ENCODE data around the gene CPAMD8.
"Not testable (repeated sequence)": the region's sequence is repeated elsewhere in the genome, so short reads cannot be mapped to it uniquely, and the experiment has no call there.

Gene CPAMD8

GRCh38 chr19:17041976-17042375, 15.4 kb upstream of the CPAMD8 start:
- no peak for DNase-seq (ENCODE audit: low read depth in 2 of 2)

GRCh38 chr19:17037966-17038500, 11.4 kb upstream of the CPAMD8 start:
- no peak for DNase-seq (ENCODE audit: low read depth in 2 of 2)

- no peak for DNase-seq (ENCODE audit: low read depth in 2 of 2)
Observed at GRCh38 chr19:17037184-17037583, 10.6 kb upstream of the CPAMD8 start.

- no peak for DNase-seq (ENCODE audit: low read depth in 2 of 2)
Observed at GRCh38 chr19:17036640-17037039, 10.0 kb upstream of the CPAMD8 start.

GRCh38 chr19:17035842-17036424, 9.3 kb upstream of the CPAMD8 start:
- DNase-seq (ENCODE audit: low read depth in 2 of 2), result no peak

GRCh38 chr19:17031741-17032140, 5.1 kb upstream of the CPAMD8 start:
- no peak for DNase-seq (ENCODE audit: low read depth in 2 of 2)

GRCh38 chr19:17027535-17027975, 945 bp upstream of the CPAMD8 start:
- DNase-seq (ENCODE audit: low read depth in 2 of 2), result no peak

GRCh38 chr19:17025991-17026658, 485 bp downstream of the CPAMD8 start:
- DNase-seq (ENCODE audit: low read depth in 2 of 2), result no peak

- no peak for DNase-seq (ENCODE audit: low read depth in 2 of 2)
Observed at GRCh38 chr19:17025361-17025760, 1.2 kb downstream of the CPAMD8 start.

GRCh38 chr19:17024941-17025340, 1.7 kb downstream of the CPAMD8 start:
- DNase-seq (ENCODE audit: low read depth in 2 of 2), result not testable (repeated sequence)

GRCh38 chr19:17023805-17024204, 2.8 kb downstream of the CPAMD8 start:
- no peak for DNase-seq (ENCODE audit: low read depth in 2 of 2)

GRCh38 chr19:17022738-17023137, 3.9 kb downstream of the CPAMD8 start:
- DNase-seq (ENCODE audit: low read depth in 2 of 2), result no peak

GRCh38 chr19:17021793-17022590, 4.6 kb downstream of the CPAMD8 start:
- DNase-seq (ENCODE audit: low read depth in 2 of 2), result no peak

- no peak for DNase-seq (ENCODE audit: low read depth in 2 of 2)
Observed at GRCh38 chr19:17021328-17021727, 5.3 kb downstream of the CPAMD8 start.

- no peak for DNase-seq (ENCODE audit: low read depth in 2 of 2)
Observed at GRCh38 chr19:17020823-17021222, 5.8 kb downstream of the CPAMD8 start.

GRCh38 chr19:17020385-17020784, 6.2 kb downstream of the CPAMD8 start:
- no peak for DNase-seq (ENCODE audit: low read depth in 2 of 2)

- DNase-seq (ENCODE audit: low read depth in 2 of 2), result not testable (repeated sequence)
Observed at GRCh38 chr19:17014212-17014861, 12.3 kb downstream of the CPAMD8 start.

GRCh38 chr19:17011485-17011884, 15.1 kb downstream of the CPAMD8 start:
- DNase-seq (ENCODE audit: low read depth in 2 of 2), result no peak

- no peak for DNase-seq (ENCODE audit: low read depth in 2 of 2)
Observed at GRCh38 chr19:17006579-17006978, 20.0 kb downstream of the CPAMD8 start.

GRCh38 chr19:17005000-17005399, 21.6 kb downstream of the CPAMD8 start:
- no peak for DNase-seq (ENCODE audit: low read depth in 2 of 2)

GRCh38 chr19:17004386-17004785, 22.2 kb downstream of the CPAMD8 start:
- no peak for DNase-seq (ENCODE audit: low read depth in 2 of 2)

GRCh38 chr19:17002455-17002854, 24.2 kb downstream of the CPAMD8 start:
- no peak for DNase-seq (ENCODE audit: low read depth in 2 of 2)

Data from stimulated activated CD4-positive, alpha-beta T cell treated with anti-CD3 and anti-CD28 coated beads, Interleukin-1b, Interleukin-23, amount 100 ng/mL, for 4 hours (primary cell).